GM23338 (cell line): ENCODE measurements around the gene MRGPRG.

Experiments
- CREB1 ChIP-seq: fragments of 250-450 bp; sonication (Bioruptor Pico); IDR thresholded peaks from 2 replicates; pipeline ENCODE4 v1.5.0; 2020; ENCODE audit warnings: low read depth, mild to moderate bottlenecking, moderate library complexity
- EZH2 ChIP-seq: fragments of 200-600 bp; sonication (generic); IDR thresholded peaks from one replicate; pipeline ENCODE4 v1.8.0; 2017; ENCODE audit warnings: antibody characterized with exemption, mild to moderate bottlenecking, low read depth; ENCODE audit not compliant: unreplicated experiment
- EZH2phosphoT487 ChIP-seq: fragments of 200-600 bp; sonication (generic); IDR thresholded peaks from one replicate; pipeline ENCODE4 v1.8.1; 2018; ENCODE audit warnings: antibody characterized with exemption; ENCODE audit not compliant: unreplicated experiment
- JUNB ChIP-seq: IDR thresholded peaks from one replicate; pipeline ENCODE4 v1.6.1; 2016; ENCODE audit warnings: antibody characterized with exemption; ENCODE audit not compliant: unreplicated experiment
- POLR2AphosphoS5 ChIP-seq: IDR thresholded peaks from 2 replicates; pipeline ENCODE4 v1.6.1; 2016; ENCODE audit warnings: antibody characterized with exemption, low read depth
- STAT1 ChIP-seq: IDR thresholded peaks from one replicate; pipeline ENCODE4 v1.6.1; 2016; ENCODE audit warnings: antibody characterized with exemption; ENCODE audit not compliant: unreplicated experiment
- ZNF114 ChIP-seq: fragments of 250-450 bp; sonication (Bioruptor Pico); IDR thresholded peaks from 2 replicates; pipeline ENCODE4 v1.5.0; 2020; ENCODE audit warnings: mild to moderate bottlenecking, moderate library complexity
- ZNF331 ChIP-seq: fragments of 250-450 bp; sonication (Bioruptor Pico); IDR thresholded peaks from 2 replicates; pipeline ENCODE4 v1.5.0; 2020; ENCODE audit warnings: low read depth, mild to moderate bottlenecking, moderate library complexity
- TF ChIP-seq, protein P1 (sequence below), 2 experiments: fragments of 200-600 bp in 1 of 2; sonication (generic) in 1 of 2; conservative IDR thresholded peaks; 2 replicates each; pipeline versions ENCODE4 v1.5.1 to v1.6.1; 2016 to 2017; ENCODE audit warnings: antibody characterized with exemption in 2 of 2, low read depth in 2 of 2, mild to moderate bottlenecking in 2 of 2, moderate library complexity in 1 of 2
- TF ChIP-seq, protein P2 (sequence below): IDR thresholded peaks from one replicate; pipeline ENCODE4 v1.6.1; 2018; ENCODE audit warnings: antibody characterized with exemption; ENCODE audit not compliant: unreplicated experiment
- TF ChIP-seq, protein P3 (sequence below): IDR thresholded peaks from 2 replicates; pipeline ENCODE4 v1.6.1; 2016; ENCODE audit warnings: antibody characterized with exemption

DNA sequence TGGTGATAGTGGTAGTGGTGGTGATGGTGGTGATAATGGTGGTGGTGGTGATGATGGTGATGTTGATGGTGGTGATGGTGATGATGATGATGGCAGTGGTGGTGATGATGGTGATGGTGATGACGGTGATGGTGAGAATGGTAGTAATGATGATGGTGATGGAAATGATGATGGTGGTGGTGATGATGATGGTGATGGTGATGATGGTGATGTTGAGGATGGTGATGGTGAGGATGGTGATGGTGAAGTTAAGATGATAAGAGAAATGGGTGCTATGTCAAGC lies 11.8 kb downstream of the MRGPRG start:
- TF ChIP-seq, protein P1, sequence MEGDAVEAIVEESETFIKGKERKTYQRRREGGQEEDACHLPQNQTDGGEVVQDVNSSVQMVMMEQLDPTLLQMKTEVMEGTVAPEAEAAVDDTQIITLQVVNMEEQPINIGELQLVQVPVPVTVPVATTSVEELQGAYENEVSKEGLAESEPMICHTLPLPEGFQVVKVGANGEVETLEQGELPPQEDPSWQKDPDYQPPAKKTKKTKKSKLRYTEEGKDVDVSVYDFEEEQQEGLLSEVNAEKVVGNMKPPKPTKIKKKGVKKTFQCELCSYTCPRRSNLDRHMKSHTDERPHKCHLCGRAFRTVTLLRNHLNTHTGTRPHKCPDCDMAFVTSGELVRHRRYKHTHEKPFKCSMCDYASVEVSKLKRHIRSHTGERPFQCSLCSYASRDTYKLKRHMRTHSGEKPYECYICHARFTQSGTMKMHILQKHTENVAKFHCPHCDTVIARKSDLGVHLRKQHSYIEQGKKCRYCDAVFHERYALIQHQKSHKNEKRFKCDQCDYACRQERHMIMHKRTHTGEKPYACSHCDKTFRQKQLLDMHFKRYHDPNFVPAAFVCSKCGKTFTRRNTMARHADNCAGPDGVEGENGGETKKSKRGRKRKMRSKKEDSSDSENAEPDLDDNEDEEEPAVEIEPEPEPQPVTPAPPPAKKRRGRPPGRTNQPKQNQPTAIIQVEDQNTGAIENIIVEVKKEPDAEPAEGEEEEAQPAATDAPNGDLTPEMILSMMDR (conservative IDR thresholded peaks at IDR 0.05; ENCODE audit: low read depth in 2 of 2), result no peak
- TF ChIP-seq, protein P2, sequence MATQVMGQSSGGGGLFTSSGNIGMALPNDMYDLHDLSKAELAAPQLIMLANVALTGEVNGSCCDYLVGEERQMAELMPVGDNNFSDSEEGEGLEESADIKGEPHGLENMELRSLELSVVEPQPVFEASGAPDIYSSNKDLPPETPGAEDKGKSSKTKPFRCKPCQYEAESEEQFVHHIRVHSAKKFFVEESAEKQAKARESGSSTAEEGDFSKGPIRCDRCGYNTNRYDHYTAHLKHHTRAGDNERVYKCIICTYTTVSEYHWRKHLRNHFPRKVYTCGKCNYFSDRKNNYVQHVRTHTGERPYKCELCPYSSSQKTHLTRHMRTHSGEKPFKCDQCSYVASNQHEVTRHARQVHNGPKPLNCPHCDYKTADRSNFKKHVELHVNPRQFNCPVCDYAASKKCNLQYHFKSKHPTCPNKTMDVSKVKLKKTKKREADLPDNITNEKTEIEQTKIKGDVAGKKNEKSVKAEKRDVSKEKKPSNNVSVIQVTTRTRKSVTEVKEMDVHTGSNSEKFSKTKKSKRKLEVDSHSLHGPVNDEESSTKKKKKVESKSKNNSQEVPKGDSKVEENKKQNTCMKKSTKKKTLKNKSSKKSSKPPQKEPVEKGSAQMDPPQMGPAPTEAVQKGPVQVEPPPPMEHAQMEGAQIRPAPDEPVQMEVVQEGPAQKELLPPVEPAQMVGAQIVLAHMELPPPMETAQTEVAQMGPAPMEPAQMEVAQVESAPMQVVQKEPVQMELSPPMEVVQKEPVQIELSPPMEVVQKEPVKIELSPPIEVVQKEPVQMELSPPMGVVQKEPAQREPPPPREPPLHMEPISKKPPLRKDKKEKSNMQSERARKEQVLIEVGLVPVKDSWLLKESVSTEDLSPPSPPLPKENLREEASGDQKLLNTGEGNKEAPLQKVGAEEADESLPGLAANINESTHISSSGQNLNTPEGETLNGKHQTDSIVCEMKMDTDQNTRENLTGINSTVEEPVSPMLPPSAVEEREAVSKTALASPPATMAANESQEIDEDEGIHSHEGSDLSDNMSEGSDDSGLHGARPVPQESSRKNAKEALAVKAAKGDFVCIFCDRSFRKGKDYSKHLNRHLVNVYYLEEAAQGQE, result no peak
- TF ChIP-seq EZH2 (no peak), EZH2phosphoT487 (no peak), CREB1 (CRISPR knock-in tag) (no peak), POLR2AphosphoS5 (no peak), ZNF331 (CRISPR knock-in tag) (no peak), ZNF114 (no peak), JUNB (no peak), STAT1 (no peak)
- TF ChIP-seq, protein P3, sequence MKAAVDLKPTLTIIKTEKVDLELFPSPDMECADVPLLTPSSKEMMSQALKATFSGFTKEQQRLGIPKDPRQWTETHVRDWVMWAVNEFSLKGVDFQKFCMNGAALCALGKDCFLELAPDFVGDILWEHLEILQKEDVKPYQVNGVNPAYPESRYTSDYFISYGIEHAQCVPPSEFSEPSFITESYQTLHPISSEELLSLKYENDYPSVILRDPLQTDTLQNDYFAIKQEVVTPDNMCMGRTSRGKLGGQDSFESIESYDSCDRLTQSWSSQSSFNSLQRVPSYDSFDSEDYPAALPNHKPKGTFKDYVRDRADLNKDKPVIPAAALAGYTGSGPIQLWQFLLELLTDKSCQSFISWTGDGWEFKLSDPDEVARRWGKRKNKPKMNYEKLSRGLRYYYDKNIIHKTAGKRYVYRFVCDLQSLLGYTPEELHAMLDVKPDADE, result no peak
